Pancreas (tissue), 10 donors: ENCODE data around the gene TDP1. TPM values are rescaled to one million over a fixed set of nuclear protein-coding genes. Genes with fewer than 3 reads are reported as not detected.

Experiments used
- ATAC-seq, 4 donors: fragments of 200-7000 bp; cut with Tn5 transposase; one replicate each; pipeline versions ENCODE4 v1.8.0 to v1.9.1; 2020; ENCODE audit warnings: mild to moderate bottlenecking in 4 of 4, moderate library complexity in 4 of 4
- DNase-seq, 6 donors: peaks; one replicate each; pipeline ENCODE4 v3.0.0-alpha.2; 2020
- FAIRE-seq: peaks from 2 replicates; lab custom pipeline; 2012; peaks lifted over from hg19 to GRCh38; lab: Jason Lieb, UNC
- H3K27ac ChIP-seq, 4 donors: fragments of 200-600 bp; sonication (generic); 1 replicate in 3 of 4; 2 replicates in 1 of 4; pipeline versions ENCODE4 v1.5.0 to v1.8.0; 2020
- H3K27me3 ChIP-seq, 4 donors: fragments of 200-600 bp; one replicate each; pipeline ENCODE4 v1.8.0; 2021
- H3K36me3 ChIP-seq, 3 donors: fragments of 200-600 bp; sonication (generic) in 1 of 3; one replicate each; pipeline versions ENCODE4 v1.5.0 to v1.8.0; 2020 to 2021
- H3K4me1 ChIP-seq, 3 donors: fragments of 200-600 bp; one replicate each; pipeline ENCODE4 v1.8.0; 2021
- H3K4me3 ChIP-seq, 4 donors: fragments of 200-600 bp; sonication (generic) in 2 of 4; one replicate each; pipeline versions ENCODE4 v1.5.0 to v1.8.0; 2020 to 2021
- H3K9me3 ChIP-seq, 4 donors: fragments of 200-600 bp; one replicate each; pipeline ENCODE4 v1.8.0; 2021
- CTCF ChIP-seq, 4 donors: fragments of 200-600 bp; sonication (generic) in 3 of 4; IDR thresholded peaks; one replicate each; pipeline versions ENCODE4 v1.5.0 to v1.8.0; 2021; ENCODE audit warnings: antibody characterized with exemption in 4 of 4
- WGBS, 2 donors: extraction: QIAGEN DNeasy Blood & Tissue Kit; methylation state at CpG; one replicate each; pipeline ENCODE4 v1.1.7; 2013; 5-methylcytosine and 5-hydroxymethylcytosine counted together
- intact Hi-C, 3 donors: fragments of 100-400 bp; cut with DNase I; formaldehyde crosslinking; loops; one replicate each; pipeline versions ENCODE4 v1.11.1 to v1.14.2; 2022
- polyA plus RNA-seq, 2 donors: library from polyadenylated mRNA; stranded (reverse); fragments of 200-250 nt; gene quantifications; one replicate each; pipeline ENCODE4 v1.2.3, GENCODE V29; 2013
- total RNA-seq, 6 donors: library from RNA; stranded (reverse); fragmentation: NEBNext Ultra II Directional in 4 of 6; extraction: Animal tissue kit (Norgen Biotek cat#: 25700) in 4 of 6; gene quantifications; one replicate each; pipeline versions ENCODE4 v1.2.1 to v1.2.4, GENCODE V29; 2021 to 2023
- donor health status: healthy with polysubstance abuse.
- donor health status: DM: no; HTN: no; CAD: no; lungs with moderate emphysema.
- donor health status: DM: no; HTN: no; CAD: no.
- donor health status: control.
- donor health status: control.
- donor health status: Bipolar disorder and iron deficiency.
- donor health status: DM: yes; HTN: yes; CAD: no.
- donor health status: DM: no; HTN: no; CAD: no.
- donor health status: DM: no; HTN: no; CAD: no.
- donor health status: DM: yes; HTN: yes; CAD: no.

The TDP1 gene
- total and polyA plus RNA-seq, 8 donors = 2.2 to 9.5 (median 5.8) TPM

GRCh38 chr14:89912667-89913211 lies 43.0 kb upstream of the TDP1 start:
- Histone ChIP-seq H3K36me3 (no peaks in the 10 kb centered on the region), H3K4me3 (no peak overlapping the region), H3K4me1 (peaks cover 3 to 11% (median 5%) of the 10 kb centered on the region in 3 donors), H3K27ac (no peak overlapping the region), H3K27me3 (no peaks in the 10 kb centered on the region), H3K9me3 (no peaks in the 10 kb centered on the region)
- peak in 3 of 4 donors; percentile 43 to 73 (median 66) for ATAC-seq
- 56 to 65% methylated on average over 9 of the region's 9 CpGs for WGBS, 2 donors
- no peak for TF ChIP-seq CTCF (IDR thresholded peaks at IDR 0.05)
- DNase-seq = no peak
- intact Hi-C loops = loop anchor here in 1 of 3 donors (5.0 kb wide), 1 partner anchor 885 kb away; no protein-coding TSS in a partner anchor
- no peak for FAIRE-seq

DNA sequence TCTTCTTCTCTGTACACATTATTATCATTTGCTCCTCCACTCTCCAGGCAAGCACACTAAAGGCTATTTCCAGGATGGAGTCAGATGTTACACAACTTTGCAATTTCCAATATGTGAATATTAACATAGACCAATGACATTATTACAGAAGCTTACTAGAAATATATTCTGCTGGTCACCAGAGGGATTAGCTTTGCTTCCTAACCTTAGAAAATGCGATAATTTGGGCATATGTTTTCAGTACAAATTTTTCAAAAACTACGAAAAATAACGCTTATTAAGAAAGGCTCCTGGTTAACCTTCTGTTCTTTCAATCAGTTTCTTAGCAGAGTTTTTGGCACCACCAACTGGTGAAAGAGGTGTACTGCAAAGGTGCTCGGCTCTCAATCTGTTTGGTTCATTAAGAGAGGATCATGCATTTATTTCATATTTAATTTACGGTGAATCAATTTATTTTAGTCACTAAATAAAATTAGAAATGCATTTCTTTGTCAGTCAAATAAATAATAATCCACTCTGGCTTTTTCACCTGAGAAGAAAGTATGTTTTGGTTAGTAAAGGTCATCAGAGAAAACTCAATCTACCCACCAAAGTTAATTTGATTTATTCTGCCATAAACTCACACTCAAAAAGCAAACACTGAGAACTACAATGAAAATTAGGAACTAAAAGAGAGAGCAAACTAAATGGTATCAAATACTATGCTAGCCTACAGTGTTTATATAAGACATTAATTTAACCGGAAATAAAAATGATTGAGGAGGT lies 40.4 kb upstream of the TDP1 start:
- DNase-seq (peak in 3 of 6 donors; percentile 24 to 72 (median 25)), FAIRE-seq (peak; percentile 88)

GRCh38 chr14:89918721-89919120 lies 37.0 kb upstream of the TDP1 start:
- Histone ChIP-seq H3K36me3 (no peaks in the 10 kb centered on the region), H3K27me3 (no peaks in the 10 kb centered on the region), H3K27ac (no peak overlapping the region), H3K4me3 (no peak overlapping the region), H3K9me3 (no peaks in the 10 kb centered on the region), H3K4me1 (no peaks in the 10 kb centered on the region)
- no peak for DNase-seq
- intact Hi-C loops = loop anchor here in 2 of 3 donors (5.0 kb wide), 2 partner anchors 881 to 891 kb away; no protein-coding TSS in a partner anchor
- TF ChIP-seq CTCF (IDR thresholded peaks at IDR 0.05) = no peak
- ATAC-seq = no peak
- FAIRE-seq = no peak
- WGBS, 2 donors = 93% methylated on average over 2 of the region's 2 CpGs

More for the DNA sequence above, 40.4 kb upstream of the TDP1 start:
- H3K27me3 ChIP-seq = no peaks in the 10 kb centered on the region
- H3K36me3 ChIP-seq = no peaks in the 10 kb centered on the region
- TF ChIP-seq CTCF (IDR thresholded peaks at IDR 0.05) = peak; percentile 82 to 88 (median 86)
- peak; percentile 41 to 85 (median 79) for ATAC-seq
- no peak overlapping the region for H3K27ac ChIP-seq
- no peak overlapping the region for H3K4me3 ChIP-seq
- 16 to 17% methylated on average over 6 of the region's 6 CpGs for WGBS, 2 donors
- no peaks in the 10 kb centered on the region for H3K9me3 ChIP-seq
- H3K4me1 ChIP-seq = peaks cover 3 to 11% (median 5%) of the 10 kb centered on the region in 3 donors
- intact Hi-C loops = loop anchor here in 2 of 3 donors (5.0 kb wide), 2 partner anchors 878 to 888 kb away; no protein-coding TSS in a partner anchor

DNA sequence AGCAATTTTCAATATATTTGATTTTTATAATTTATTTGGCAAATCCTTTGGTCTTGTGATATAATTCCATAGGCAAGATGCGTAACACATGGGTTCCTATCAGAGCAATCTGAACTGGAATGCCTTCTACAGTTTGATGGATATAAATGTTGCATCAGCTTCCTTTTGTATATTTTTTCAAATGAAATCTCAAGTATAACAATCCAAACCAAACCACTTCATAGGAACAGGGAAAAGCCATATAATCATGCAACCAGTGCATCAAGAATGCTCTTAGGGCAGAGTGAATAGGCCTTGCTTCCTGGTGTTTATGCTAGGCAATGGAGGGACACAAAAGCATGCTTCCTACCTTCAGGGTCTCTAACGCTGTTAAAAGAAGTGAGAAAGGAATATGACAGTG lies 35.7 kb upstream of the TDP1 start:
- no peak for TF ChIP-seq CTCF (IDR thresholded peaks at IDR 0.05)
- intact Hi-C loops = no loop called here
- DNase-seq = no peak
- Histone ChIP-seq H3K9me3 (no peaks in the 10 kb centered on the region), H3K27ac (no peak overlapping the region), H3K4me3 (no peak overlapping the region), H3K4me1 (no peaks in the 10 kb centered on the region), H3K27me3 (no peaks in the 10 kb centered on the region), H3K36me3 (no peaks in the 10 kb centered on the region)
- ATAC-seq = no peak
- no peak for FAIRE-seq
- WGBS, 2 donors = 78 to 92% methylated on average over 2 of the region's 2 CpGs
